IMR-90 (cell line): ENCODE results near the gene RIC3. TPM values are rescaled to one million over a fixed set of nuclear protein-coding genes. Genes with fewer than 3 reads are reported as not detected.

Experiments
- ATAC-seq: fragments of 200-7000 bp; cut with Tn5 transposase; 2 replicates; pipeline ENCODE4 v1.9.1; 2020; ENCODE audit warnings: low read depth, mild to moderate bottlenecking, moderate library complexity
- BruUV-seq: library from RNA; stranded (reverse); fragments of 400-500 nt; replicated peaks from 2 replicates; lab custom pipeline; 2021; lab: Mats Ljungman, UMichigan
- CTCF ChIA-PET: fragments of 300-600 bp; formaldehyde crosslinking; extraction: SDS; loops from one replicate; lab custom pipeline; 2021; ENCODE audit warnings: antibody characterized with exemption; lab: Yijun Ruan, JAX
- POLR2A ChIA-PET: fragments of 300-600 bp; sonication (Branson Sonifier 250); formaldehyde crosslinking; loops from one replicate; lab custom pipeline; 2022; ENCODE audit warnings: antibody characterized with exemption; ENCODE audit not compliant: unreplicated experiment; lab: Charles Lee
- DNase-seq: peaks from one replicate; pipeline ENCODE4 v3.0.0; 2013
- H2AFZ ChIP-seq: replicated peaks from 2 replicates; pipeline ENCODE3; 2013; ENCODE audit warnings: low read length, mild to moderate bottlenecking; ENCODE audit not compliant: poor library complexity
- H2AK5ac ChIP-seq: 2 replicates; pipeline ENCODE4 v1.6.1; 2013; ENCODE audit warnings: low read depth, low read length, inconsistent platforms
- H2AK9ac ChIP-seq: replicated peaks from 2 replicates; pipeline ENCODE3; 2013; ENCODE audit warnings: mild to moderate bottlenecking, low read depth, low read length, moderate library complexity; ENCODE audit not compliant: poor library complexity
- H2BK120ac ChIP-seq: 2 replicates; pipeline ENCODE4 v1.6.1; 2013; ENCODE audit warnings: low read depth, low read length, inconsistent platforms
- H2BK15ac ChIP-seq: 3 replicates; pipeline ENCODE4 v1.6.1; 2013; ENCODE audit warnings: low read depth, low read length, inconsistent platforms
- H2BK20ac ChIP-seq: 2 replicates; pipeline ENCODE4 v1.6.1; 2013; ENCODE audit warnings: low read depth, mild to moderate bottlenecking, inconsistent platforms, low read length, moderate library complexity
- H2BK5ac ChIP-seq: 2 replicates; pipeline ENCODE4 v1.6.1; 2013; ENCODE audit warnings: mild to moderate bottlenecking, low read depth, low read length, inconsistent platforms; ENCODE audit not compliant: poor library complexity, severe bottlenecking
- H3K14ac ChIP-seq: replicated peaks from 2 replicates; pipeline ENCODE4 v1.6.1; 2013; ENCODE audit warnings: low read depth, low read length, inconsistent platforms
- H3K18ac ChIP-seq: 2 replicates; pipeline ENCODE4 v1.6.1; 2013; ENCODE audit warnings: low read depth, low read length, control low read depth
- H3K23ac ChIP-seq: 2 replicates; pipeline ENCODE4 v1.6.1; 2013; ENCODE audit warnings: low read depth, low read length, inconsistent platforms
- H3K27ac ChIP-seq: 2 replicates; pipeline ENCODE4 v1.5.1; 2013; ENCODE audit warnings: mild to moderate bottlenecking, control low read depth, low read length; ENCODE audit not compliant: insufficient read depth
- H3K27me3 ChIP-seq: 2 replicates; pipeline ENCODE4 v1.6.1; 2013; ENCODE audit warnings: low read length; ENCODE audit not compliant: control insufficient read depth, insufficient read depth
- H3K36me3 ChIP-seq: 2 replicates; pipeline ENCODE4 v1.6.1; 2013; ENCODE audit warnings: low read length, mixed read lengths; ENCODE audit not compliant: control insufficient read depth, insufficient read depth
- H3K4ac ChIP-seq: 2 replicates; pipeline ENCODE4 v1.6.1; 2013; ENCODE audit warnings: low read depth, low read length, inconsistent platforms
- H3K4me1 ChIP-seq: 2 replicates; pipeline ENCODE4 v1.6.1; 2013; ENCODE audit warnings: low read length, mixed read lengths; ENCODE audit not compliant: control insufficient read depth, insufficient read depth
- H3K4me2 ChIP-seq: 2 replicates; pipeline ENCODE4 v1.6.1; 2013; ENCODE audit warnings: low read depth, mild to moderate bottlenecking, control low read depth, low read length, moderate library complexity
- H3K4me3 ChIP-seq: 2 replicates; pipeline ENCODE4 v1.5.1; 2013; ENCODE audit warnings: low read depth, mild to moderate bottlenecking, control low read depth, low read length, moderate library complexity; ENCODE audit not compliant: insufficient read depth
- H3K56ac ChIP-seq: 2 replicates; pipeline ENCODE4 v1.6.1; 2013; ENCODE audit warnings: low read length, inconsistent platforms; ENCODE audit not compliant: insufficient read depth; ENCODE audit errors: extremely low read depth
- H3K79me1 ChIP-seq, 2 experiments: 2 replicates each; pipeline ENCODE4 v1.6.1; 2013; ENCODE audit warnings: low read length in 2 of 2, inconsistent platforms in 1 of 2, low read depth in 1 of 2
- H3K9ac ChIP-seq: 2 replicates; pipeline ENCODE4 v1.6.1; 2013; ENCODE audit warnings: low read depth, low read length, control low read depth
- H3K9me1 ChIP-seq: 2 replicates; pipeline ENCODE4 v1.6.1; 2013; ENCODE audit warnings: low read length, inconsistent platforms; ENCODE audit not compliant: insufficient read depth
- H3K9me3 ChIP-seq: 2 replicates; pipeline ENCODE4 v1.6.1; 2013; ENCODE audit warnings: low read length; ENCODE audit not compliant: control insufficient read depth, insufficient read depth
- H4K20me1 ChIP-seq: 2 replicates; pipeline ENCODE4 v1.6.1; 2013; ENCODE audit warnings: low read length, inconsistent platforms; ENCODE audit not compliant: insufficient read depth
- H4K5ac ChIP-seq: 2 replicates; pipeline ENCODE4 v1.6.1; 2013; ENCODE audit warnings: mild to moderate bottlenecking, low read depth, low read length, control low read depth
- H4K8ac ChIP-seq, 2 experiments: 2 replicates each; pipeline ENCODE4 v1.6.1; 2013; ENCODE audit warnings: low read depth in 2 of 2, low read length in 2 of 2, control low read depth in 1 of 2, inconsistent platforms in 1 of 2
- H4K91ac ChIP-seq: 2 replicates; pipeline ENCODE4 v1.6.1; 2013; ENCODE audit warnings: low read depth, low read length, inconsistent platforms; ENCODE audit not compliant: insufficient read depth
- CEBPB ChIP-seq: IDR thresholded peaks from 2 replicates; pipeline ENCODE4 v1.6.1; 2012; ENCODE audit warnings: low read depth, low read length, improper control_type of control experiment
- CHD1 ChIP-seq: IDR thresholded peaks from 2 replicates; pipeline ENCODE4 v1.6.1; 2012; ENCODE audit warnings: low read depth, low read length, improper control_type of control experiment
- CTCF ChIP-seq: conservative IDR thresholded peaks from 2 replicates; pipeline ENCODE4 v1.5.1; 2012; ENCODE audit warnings: mild to moderate bottlenecking, low read depth, low read length, improper control_type of control experiment
- ELK1 ChIP-seq: fragments of 150-350 bp; IDR thresholded peaks from 2 replicates; pipeline ENCODE4 v1.6.1; 2016; ENCODE audit warnings: low read depth, mild to moderate bottlenecking, low read length, moderate library complexity, borderline replicate concordance
- FOS ChIP-seq: fragments of 150-350 bp; IDR thresholded peaks from 2 replicates; pipeline ENCODE4 v1.6.1; 2016; ENCODE audit warnings: low read depth, low read length
- MAFK ChIP-seq: IDR thresholded peaks from 2 replicates; pipeline ENCODE4 v1.6.1; 2012; ENCODE audit warnings: low read depth, low read length, improper control_type of control experiment
- MAZ ChIP-seq: IDR thresholded peaks from 2 replicates; pipeline ENCODE4 v1.6.1; 2012; ENCODE audit warnings: low read depth, mild to moderate bottlenecking, low read length, improper control_type of control experiment, moderate library complexity, borderline replicate concordance
- MXI1 ChIP-seq: IDR thresholded peaks from 2 replicates; pipeline ENCODE4 v1.6.1; 2012; ENCODE audit warnings: low read depth, mild to moderate bottlenecking, low read length, moderate library complexity, borderline replicate concordance
- NFE2L2 ChIP-seq: fragments of 150-350 bp; IDR thresholded peaks from 2 replicates; pipeline ENCODE4 v1.6.1; 2016; ENCODE audit warnings: low read depth, mild to moderate bottlenecking, low read length
- RFX5 ChIP-seq: IDR thresholded peaks from 2 replicates; pipeline ENCODE4 v1.8.0; 2012; ENCODE audit warnings: low read depth, mild to moderate bottlenecking, low read length, moderate library complexity
- SMC3 ChIP-seq: fragments of 150-350 bp; IDR thresholded peaks from 2 replicates; pipeline ENCODE4 v1.6.1; 2016; ENCODE audit warnings: low read depth, mild to moderate bottlenecking, antibody characterized with exemption, low read length, moderate library complexity
- USF2 ChIP-seq: fragments of 150-350 bp; IDR thresholded peaks from 2 replicates; pipeline ENCODE4 v1.6.1; 2017; ENCODE audit warnings: mild to moderate bottlenecking, antibody characterized with exemption, low read length, low read depth
- WGBS, 2 experiments: methylation state at CpG; one replicate each; pipeline versions ENCODE4 v1.1.5 to v1.1.7; 2013; ENCODE audit warnings: missing lambda C conversion rate in 2 of 2; ENCODE audit not compliant: insufficient read length in 1 of 2; ENCODE audit errors: extremely low coverage in 2 of 2; 5-methylcytosine and 5-hydroxymethylcytosine counted together
- dilution Hi-C: fragments of 300-500 bp; cut with HindIII; formaldehyde crosslinking; loops from one replicate; pipeline ENCODE4 v1.14.3; 2018; ENCODE audit warnings: low sequenced_read_pairs; ENCODE audit not compliant: unreplicated experiment
- in situ Hi-C: fragments of 300-500 bp; cut with MboI; formaldehyde crosslinking; loops from 3 replicates; pipeline ENCODE4 v1.14.3; 2019; ENCODE audit warnings: low sequenced_read_pairs, inconsistent platforms, mixed read lengths
- intact Hi-C: fragments of 100-400 bp; cut with micrococcal nuclease; formaldehyde crosslinking; loops from 2 replicates; pipeline ENCODE4 v1.10.0; 2022
- polyA plus RNA-seq, 3 experiments: library from polyadenylated mRNA; depleted of rRNA; stranded (reverse); fragments of >200 nt; gene quantifications; 2 replicates each; pipeline ENCODE4 v1.2.3, GENCODE V29; 2012; ENCODE audit warnings: low replicate concordance in 1 of 3
- total RNA-seq: library from RNA; depleted of rRNA; stranded (reverse); fragments of >200 nt; gene quantifications from 2 replicates; pipeline ENCODE4 v1.2.3, GENCODE V29; 2012

The RIC3 gene
- total and polyA plus RNA-seq, 2 of the 4 experiments (the other 2 are of a cell fraction), result not detected

- ChIA-PET CTCF (no interaction called here), POLR2A (no interaction called here)
- Histone ChIP-seq H3K4ac (no peak overlapping the region), H4K91ac (no peak overlapping the region), H2BK120ac (no peak overlapping the region), H2AFZ (no peak overlapping the region), H3K4me3 (no peak overlapping the region), H2BK5ac (no peak overlapping the region), H3K4me2 (no peak overlapping the region), H3K18ac (no peak overlapping the region), H3K14ac (no peak overlapping the region), H3K27me3 (peaks cover 3% of the 10 kb centered on the region; the same call in 1 of the 2 replicates), H2BK15ac (no peak overlapping the region), H2BK20ac (no peak overlapping the region), H4K5ac (no peak overlapping the region), H4K8ac (no peak overlapping the region), H4K20me1 (peaks cover 44% of the 10 kb centered on the region; the same call in 1 of the 2 replicates), H3K9me3 (no peaks in the 10 kb centered on the region), H3K56ac (no peak overlapping the region), H3K9ac (no peak overlapping the region), H3K36me3 (no peaks in the 10 kb centered on the region), H3K4me1 (peaks cover 9% of the 10 kb centered on the region), H2AK9ac (no peak overlapping the region), H2AK5ac (no peak overlapping the region), H3K9me1 (peaks cover 5% of the 10 kb centered on the region; the same call in 1 of the 2 replicates), H3K23ac (no peak overlapping the region), H3K79me1 (peaks cover 6 to 37% of the 10 kb centered on the region in 2 experiments; a peak in 2 of 4 replicates), H3K27ac (no peak overlapping the region)
- no peak for TF ChIP-seq ELK1
- no peak for TF ChIP-seq USF2
- TF ChIP-seq CTCF, result no peak
- no peak for TF ChIP-seq MAFK
- TF ChIP-seq RFX5, result no peak
- TF ChIP-seq CEBPB, result no peak
- TF ChIP-seq FOS, result no peak
- TF ChIP-seq MAZ, result no peak
- no peak for TF ChIP-seq CHD1
- no peak for TF ChIP-seq NFE2L2
- no peak for TF ChIP-seq SMC3
- TF ChIP-seq MXI1, result no peak
- dilution Hi-C loops, result no loop called here
- intact Hi-C loops, result no loop called here
- DNase-seq (no peak), ATAC-seq (no peak)
- 100% methylated on average over 2 of the region's 6 CpGs; no CpG with 5 or more reads in 1 of the 2 experiments for WGBS, 2 experiments
- BruUV-seq, result no TSS peak
- in situ Hi-C loops, result loop anchor here (25.0 kb wide), 1 partner anchor 397 kb away; no protein-coding TSS in a partner anchor
Observed at GRCh38 chr11:8084352-8084751, 84.5 kb downstream of the RIC3 start.
